Raji (cell line): Measurements from ENCODE around the gene SORCS2.

ENCODE experiments used
- POLR2A ChIP-seq: IDR thresholded peaks from 2 replicates; pipeline ENCODE4 v1.6.1; 2011; ENCODE audit warnings: low read depth, low read length, control low read depth; ENCODE audit not compliant: insufficient read depth

Gene SORCS2

DNA sequence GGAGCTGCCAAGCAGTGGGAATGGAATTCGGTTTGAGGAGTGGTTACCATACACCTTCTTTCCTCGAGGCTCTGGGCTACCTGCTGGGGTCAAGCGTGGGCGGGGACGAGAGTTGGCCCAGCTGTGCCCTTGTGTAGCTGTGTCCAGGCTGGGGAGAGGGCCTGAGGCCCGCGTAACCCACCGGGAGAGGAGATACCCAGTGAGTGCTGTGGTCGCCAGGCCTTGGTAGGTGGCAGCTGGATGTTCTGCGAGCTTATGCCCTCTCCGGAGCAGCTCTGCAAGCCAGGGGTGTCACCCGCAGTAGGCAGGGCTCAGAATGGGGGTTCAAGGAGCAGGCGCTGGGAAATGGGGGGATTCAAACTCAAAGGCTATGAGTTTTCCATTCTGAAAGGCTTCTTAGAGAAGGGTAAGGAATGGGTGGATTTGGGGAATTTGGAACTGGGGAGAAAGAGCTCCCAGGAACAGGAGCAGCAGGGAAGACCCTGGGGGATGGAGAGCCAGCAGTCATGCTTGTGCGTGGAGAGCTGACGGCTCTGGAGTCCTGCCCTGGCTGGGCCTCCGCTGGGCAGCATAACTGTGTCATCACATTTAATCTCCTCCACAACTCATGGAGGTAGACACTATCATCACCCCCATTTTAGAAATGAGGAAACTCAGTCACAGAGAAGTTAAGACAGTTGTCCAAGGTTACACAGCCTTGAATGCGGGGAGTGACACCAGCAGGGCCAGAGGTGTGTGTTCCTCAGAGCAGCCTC, 117.5 kb downstream of the SORCS2 start:
- TF ChIP-seq POLR2A: no peak

DNA sequence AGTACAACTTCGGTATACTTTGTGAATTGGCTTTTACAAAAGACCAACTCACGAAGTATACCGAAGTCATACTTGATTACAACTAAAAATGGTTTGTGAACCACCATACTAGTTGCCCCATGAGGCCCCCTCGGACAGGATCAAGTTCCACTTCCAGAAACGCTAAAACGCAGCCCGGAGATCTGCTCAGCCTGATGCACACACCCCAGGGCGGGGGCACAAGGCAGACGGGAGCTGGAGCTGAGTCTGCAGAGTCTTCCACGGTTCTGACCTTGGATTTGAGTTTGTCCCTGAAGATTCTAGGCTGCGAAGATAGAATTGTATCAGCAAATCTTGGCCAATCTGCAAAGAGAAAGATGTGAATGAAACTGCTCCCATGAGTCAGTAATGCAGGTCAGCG, 118.1 kb downstream of the SORCS2 start:
- no peak for TF ChIP-seq POLR2A

DNA sequence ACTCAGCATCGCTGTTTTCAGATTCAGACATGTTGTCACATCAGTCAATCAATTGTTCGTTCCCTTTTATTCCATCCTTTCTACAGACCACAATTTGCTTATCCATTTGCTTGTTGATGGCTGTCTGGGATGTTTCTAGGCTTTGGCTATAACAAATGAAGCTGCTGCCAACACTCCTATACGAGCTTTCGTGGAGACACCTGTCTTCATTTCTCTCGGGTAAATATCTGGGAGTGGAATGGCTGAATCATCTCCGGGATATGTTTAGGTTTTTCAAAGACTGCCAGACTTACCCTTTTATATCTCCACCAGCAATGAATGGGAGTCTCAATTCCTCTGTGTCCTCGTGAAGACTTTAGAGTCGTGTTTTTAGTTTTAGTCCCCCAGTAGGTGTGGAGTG, 118.9 kb downstream of the SORCS2 start:
- no peak for TF ChIP-seq POLR2A

DNA sequence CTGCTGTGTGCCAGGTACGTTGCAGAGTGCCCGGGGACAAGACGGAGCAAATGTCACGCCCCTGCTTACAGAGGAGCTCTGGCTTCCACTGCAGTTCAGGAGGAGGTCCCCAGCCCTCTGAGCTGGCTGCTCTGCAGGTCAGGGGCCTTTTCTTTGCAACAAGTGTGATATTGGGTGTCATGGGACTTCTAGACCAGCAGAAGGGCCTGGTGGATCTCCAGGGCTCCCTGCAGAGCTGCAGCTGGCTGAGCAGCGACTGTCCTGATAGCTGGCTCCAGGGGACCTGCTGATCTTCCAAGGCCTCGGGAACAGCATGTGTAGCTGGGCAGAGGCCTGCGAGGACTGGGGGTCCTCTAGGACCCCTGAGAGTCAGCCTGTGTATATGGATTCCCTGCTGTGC, 120.4 kb downstream of the SORCS2 start:
- no peak for TF ChIP-seq POLR2A

DNA sequence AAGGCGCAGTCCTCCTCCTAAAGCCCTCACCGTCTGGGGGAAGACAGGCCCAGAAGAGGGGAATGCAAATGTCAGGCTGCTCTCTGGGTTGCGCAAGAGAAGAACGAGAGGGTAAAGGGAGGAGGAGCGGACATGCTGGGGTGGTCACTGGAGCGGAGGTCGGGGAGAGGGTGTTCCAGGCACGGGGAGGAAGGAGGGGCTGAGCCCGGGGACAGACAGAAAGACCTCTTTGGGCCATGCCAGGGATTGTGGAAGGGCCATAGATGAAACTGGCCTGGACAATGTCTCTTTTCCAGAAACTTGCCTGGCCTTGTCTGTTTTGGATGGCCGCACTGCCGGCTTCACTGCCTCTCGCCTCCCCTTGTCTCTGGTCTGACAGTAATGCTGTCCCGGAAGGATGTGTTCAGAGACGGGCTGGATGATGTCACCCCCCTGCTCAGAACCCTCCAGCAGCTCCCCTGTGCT, 121.0 kb downstream of the SORCS2 start:
- no peak for TF ChIP-seq POLR2A

DNA sequence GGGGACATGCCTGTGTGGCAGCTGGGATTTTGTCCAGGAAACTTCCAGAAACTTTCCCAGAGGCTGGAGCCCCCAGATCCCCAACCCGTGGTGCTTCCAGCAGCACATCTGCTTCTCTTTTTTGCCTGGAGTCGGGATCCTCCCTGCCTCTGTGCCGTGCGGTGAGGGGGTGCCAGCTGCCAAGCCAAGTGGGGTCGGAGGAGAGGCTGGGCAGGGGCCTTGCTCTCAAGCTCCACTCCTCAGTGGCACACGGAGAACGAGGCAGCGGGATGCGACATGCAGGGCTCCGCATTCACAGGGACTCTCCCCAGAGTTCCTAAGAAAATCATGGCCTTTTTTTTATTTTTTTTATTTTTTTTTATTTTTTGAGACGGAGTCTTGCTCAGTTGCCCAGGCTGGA, 121.7 kb downstream of the SORCS2 start:
- TF ChIP-seq POLR2A: no peak

DNA sequence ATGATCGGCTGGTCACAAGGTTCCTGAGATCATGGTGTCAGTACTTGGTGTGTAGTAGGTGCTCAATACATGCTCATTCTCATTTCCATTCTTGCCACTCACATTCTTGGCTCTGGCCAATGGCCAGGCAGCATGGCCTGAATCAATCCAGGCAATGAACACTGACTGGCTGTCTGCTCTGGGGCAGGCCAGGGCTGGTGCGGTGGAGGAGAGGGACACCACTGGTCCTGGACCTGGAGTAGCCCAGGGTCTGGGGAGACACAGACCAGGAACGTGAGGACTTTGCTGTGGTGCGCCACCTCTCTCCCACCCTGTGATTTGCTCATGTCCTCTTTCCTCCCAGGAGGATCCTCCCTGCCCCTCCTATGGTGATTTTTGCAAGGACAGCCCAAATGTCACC, 122.9 kb downstream of the SORCS2 start:
- no peak for TF ChIP-seq POLR2A

DNA sequence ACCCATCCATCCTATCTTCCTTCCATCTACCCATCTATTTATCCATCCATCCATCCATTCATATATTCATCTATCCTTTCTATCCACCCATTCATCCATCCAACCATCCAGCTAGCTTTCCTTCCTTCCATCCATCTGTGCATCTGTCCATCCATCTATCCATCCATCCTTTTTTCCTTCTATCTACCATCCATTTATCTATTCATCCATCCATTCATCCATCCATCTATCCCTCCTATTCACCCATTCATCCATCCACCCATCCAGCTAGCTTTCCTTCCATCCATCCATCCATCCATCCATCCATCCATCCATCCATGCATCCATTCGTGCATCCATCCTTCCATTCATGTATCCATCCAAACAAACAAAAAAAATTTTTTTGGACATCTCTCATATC, 123.6 kb downstream of the SORCS2 start:
- no peak for TF ChIP-seq POLR2A

DNA sequence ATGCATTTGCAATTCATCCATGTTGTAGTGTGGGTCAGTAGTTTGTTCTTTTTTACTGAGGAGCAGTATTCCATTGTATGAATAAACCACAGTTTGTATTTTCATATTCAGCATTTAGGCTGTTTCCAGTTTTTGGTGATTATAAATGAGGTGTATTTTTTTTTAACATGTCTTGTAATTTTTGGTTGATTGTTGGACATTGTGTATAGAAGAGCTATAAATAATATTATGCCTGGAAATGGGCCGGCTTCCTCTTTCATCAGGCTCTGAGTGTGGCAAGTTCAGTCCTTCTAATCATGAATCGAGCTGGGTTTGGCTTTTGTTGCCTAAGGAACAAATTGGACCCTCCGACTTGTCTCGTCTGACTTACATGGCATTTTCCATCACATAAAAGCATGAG, 126.7 kb downstream of the SORCS2 start:
- TF ChIP-seq POLR2A: no peak

DNA sequence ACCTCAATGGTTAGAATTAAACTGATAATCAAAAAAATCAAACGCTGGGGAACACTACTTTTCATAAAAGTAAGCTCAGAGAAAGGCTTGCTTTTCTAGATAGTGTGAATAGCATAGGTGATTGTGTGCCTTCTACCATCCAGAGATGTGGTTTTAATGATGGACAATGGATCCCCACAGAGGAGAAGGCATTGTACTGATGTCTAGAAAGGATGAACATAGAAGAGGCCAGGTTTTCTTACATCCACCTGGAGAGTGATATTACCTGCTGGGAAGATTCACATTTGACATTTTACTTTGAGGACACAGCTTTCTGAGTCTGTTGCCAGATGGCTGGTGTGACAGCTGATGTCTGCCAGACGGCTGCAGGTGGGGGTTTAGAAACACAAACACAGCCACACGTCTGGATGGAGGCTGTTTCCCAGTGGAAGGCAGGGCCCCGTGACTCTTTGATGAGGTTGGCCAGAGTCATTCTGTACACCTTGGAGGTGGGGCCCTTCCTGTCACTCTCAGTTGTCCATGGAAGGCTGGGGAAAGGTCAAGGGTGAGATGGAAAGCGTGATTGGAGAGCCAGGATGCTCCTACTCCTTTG, 128.0 kb downstream of the SORCS2 start:
- TF ChIP-seq POLR2A: no peak

DNA sequence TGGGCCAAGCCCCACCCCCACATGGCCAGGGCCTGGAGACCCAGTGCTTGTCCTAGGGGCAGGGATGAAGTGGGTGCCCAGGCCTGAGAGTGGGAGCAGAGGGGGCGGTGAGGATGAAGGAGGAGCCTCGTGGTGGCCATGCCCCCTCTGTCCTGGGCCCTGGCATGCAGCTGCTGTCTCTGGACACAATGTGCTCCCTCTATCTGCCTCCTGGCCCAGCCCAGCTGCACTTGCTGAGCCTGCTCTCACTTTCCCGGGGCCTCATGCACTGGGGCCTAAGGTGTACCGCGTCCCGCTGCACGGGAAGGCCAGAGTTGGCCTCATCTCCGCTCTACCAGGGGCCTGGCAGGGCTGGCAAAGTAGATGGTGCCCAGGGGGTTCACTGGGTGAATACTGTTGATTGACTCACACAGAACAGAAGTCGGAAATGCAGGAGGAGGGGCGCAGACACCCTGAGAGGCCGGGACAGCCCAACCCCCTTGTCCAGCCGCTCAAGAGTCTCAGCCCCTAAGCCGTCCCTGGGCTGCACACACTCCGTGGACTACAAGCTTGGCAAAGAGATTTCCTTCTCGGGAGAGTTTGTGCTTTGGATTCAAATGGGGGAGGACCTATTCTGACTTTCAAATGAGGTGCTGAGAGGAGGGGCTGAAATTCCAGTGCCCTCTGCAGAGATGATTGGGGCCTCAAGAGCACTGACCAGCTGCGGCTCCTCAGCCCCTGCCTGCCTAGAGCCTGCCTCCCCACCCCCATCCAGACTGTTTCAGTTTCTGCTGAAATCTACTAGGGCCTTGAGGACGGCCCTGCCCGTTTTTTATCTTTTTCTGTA, 130.0 kb downstream of the SORCS2 start:
- TF ChIP-seq POLR2A: no peak

DNA sequence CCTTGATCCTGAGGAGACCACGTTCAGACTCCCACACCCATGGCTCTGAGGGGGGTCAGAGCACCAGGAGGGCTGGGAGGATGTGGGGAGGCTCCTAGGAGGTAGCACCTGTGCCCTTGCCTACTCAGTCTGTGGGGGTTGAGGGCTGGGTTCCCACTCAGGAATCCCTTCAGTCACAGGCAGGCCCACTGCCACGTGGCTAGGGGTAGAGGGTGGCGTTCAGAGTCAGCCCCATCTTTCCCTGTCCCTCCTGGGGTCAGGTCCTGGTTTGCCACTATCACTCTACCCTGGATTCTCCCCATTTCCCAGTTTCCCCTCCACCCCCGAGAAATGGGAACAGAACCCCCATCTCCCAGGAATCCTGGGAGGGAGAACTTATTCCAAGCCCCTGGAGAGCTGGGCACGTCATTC, 131.1 kb downstream of the SORCS2 start:
- no peak for TF ChIP-seq POLR2A

DNA sequence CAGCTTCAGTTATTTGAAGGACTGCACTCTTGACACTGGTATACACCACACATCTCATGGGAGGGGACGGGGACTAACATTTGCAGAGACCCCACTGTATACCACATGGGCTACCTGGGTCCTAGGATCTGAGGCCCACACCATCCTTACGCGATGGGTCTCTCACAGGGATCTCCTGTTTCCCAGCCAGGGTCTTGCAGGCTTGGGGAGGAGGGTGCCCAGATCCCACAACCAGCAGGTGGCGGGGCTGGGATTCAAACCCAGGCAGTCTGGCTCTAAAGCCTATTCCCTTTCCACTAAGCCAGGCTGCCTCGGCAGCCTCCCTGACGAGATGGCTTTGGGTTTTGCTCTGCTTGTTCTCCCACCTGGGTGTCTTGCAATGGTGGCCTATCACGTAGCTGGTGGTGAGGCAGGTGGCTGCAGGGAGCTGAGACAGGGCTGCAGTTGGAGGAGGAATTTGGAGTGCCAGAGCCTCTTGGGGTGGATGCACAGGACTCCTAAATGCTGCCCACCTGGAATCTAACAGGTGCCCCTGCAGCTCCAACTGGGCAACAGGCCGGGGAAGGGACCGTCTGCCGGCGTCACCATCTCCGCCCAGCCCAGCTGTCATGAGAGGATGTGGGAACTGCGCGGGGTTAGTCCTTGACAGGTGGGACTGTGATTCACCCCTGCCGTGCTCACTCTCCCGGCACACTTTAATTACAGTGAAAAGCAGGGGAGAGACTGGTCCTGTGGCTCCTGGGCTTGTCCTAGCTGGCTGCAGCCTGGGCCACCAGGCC, 131.7 kb downstream of the SORCS2 start:
- TF ChIP-seq POLR2A: no peak

DNA sequence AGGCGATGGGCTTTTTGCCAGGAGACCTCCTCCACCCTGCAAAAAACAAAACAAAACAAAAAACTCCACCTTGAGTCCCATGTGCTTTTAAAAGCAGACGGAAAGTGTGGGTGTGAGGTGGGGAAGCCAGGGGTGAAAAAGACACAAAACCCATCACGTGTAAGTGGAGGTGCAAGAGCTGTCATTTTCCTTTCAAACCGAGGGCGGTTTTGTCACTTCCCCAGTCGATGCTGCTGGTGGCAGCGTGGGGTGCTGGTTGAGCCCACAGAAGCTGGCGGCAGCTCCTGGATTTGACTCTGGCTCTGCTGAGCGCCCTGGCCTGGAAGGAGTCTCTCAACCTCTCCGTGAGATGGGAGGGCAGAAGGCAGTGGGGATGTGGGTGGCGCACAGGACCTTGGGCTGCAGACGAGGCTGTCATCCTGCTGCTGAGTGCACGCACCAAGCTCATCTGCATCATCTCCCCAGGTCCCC, 132.3 kb downstream of the SORCS2 start:
- TF ChIP-seq POLR2A: no peak

DNA sequence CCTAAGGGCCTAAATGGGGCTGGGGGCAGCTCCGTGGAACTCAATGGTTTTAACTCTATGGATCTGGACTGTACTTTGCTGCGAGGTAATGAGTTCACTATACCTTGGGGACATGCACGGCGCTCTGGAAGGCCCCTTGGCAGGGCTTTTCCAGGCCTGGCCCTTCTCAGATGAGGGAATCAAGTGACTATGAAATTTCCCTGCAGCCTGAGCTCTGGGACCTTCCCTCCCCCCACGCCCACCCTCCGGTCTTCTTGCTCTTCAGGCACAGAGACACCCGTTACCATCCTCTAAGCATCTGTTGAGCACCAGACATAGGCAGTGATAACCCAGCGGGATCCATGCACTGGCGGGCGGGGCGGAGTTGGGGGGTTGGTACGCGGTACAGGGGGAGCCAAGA, 133.2 kb downstream of the SORCS2 start:
- no peak for TF ChIP-seq POLR2A
